NOMO-1 (cell line): Measurements from ENCODE around the gene JCAD.

Source experiments
- DNase-seq, 2 experiments: peaks; one replicate each; lab custom pipeline; 2025; ENCODE audit not compliant: unreplicated experiment in 2 of 2; lab: John Stamatoyannopoulos, UW

JCAD gene

DNA sequence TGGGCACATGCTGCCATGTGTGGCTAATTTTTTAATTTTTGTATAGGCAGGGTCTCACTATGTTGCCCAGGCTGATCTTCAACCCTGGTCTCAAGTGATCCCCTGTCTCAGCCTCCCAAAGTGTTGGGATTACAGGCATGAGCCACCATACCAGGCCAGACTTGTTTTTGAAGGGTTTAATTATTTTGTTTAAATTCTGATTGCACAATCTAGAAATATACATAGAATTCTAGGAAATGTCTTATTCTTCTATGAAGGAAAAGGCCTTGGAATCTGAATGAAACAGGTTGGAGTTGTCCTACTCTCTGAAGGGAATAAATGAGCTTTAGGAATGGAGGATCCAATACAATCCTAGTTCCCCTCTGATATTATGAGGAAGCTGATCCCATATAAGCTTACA, 15.5 kb upstream of the JCAD start:
- no peak for DNase-seq

DNA sequence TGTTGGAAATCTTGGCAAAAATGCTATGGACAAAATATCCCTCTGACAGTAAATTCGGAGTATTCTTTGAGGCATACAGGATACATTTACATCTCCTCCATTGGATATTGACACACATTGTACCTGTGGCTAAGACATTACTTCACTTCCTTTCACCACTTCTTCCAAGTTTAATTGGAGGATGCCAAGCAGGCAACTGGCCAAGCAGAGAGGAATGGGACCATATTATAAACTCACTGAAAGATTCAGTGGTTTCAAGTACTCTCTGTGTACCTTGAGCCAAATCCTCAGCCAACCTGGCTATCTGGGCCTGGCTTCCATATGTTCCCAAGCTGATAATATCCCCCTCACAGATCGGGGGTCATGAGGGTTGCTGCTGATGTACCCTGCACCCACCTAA, 14.7 kb upstream of the JCAD start:
- no peak for DNase-seq

- DNase-seq, result no peak
Measured at GRCh38 chr10:30073767-30074060, 14.3 kb upstream of the JCAD start.

GRCh38 chr10:30073045-30073766, 13.8 kb upstream of the JCAD start:
- DNase-seq, result no peak

DNA sequence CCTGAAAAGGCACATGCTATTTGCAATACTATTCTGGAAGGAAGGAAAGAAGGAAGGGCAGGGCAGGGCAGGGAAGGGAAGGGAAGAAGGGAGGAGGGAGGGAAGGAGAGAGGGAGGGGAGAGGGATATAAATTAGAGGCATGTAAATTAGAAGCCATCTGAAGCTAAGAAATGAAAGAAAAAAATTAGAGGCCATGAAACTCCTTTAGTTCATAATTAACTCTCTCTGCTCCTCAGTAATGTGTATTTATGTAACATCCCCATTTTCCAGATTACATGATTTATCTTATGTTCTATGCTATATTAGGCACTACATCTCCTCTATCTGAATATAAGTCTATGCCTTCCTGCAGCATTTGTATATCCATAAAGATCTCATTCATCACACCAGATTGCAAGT, 12.7 kb upstream of the JCAD start:
- DNase-seq, result no peak

- no peak for DNase-seq
Measured at GRCh38 chr10:30070001-30070685, 10.8 kb upstream of the JCAD start.

DNA sequence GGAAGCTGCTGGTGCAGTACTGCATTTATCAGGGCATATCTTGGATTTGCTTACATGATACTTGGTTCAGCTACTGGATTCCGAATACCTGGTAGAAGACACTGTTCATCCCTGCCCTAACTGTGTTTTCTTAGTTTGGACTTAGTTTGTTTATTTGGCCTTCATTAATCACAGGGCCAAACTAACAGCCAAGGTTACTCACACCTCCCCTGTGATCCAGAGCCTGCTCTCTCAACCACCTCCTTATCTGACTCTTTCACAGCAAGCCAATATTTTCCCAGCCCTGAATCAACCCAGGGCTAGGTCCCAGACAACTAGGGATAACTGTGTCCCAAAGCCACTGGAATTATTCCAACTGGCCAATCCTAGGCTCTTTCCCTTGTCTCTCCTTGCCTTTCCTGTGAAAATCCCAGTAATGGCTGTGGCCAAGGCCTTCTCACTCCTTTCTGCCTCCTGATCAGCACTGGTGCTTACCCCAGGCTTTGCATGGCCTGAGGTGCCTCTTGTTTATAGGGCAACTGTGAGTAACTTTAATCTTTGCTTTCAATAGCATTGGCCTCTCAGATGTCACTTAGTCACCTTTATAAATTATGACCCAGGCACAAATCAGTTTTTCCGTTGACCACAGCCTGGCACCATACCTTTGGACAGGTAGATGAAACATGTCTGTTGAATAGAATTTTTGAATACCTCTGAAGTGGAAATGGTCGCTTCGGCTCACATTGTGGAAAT, 9.3 kb upstream of the JCAD start:
- DNase-seq, result no peak

GRCh38 chr10:30063099-30063498, 3.7 kb upstream of the JCAD start:
- no peak for DNase-seq

DNA sequence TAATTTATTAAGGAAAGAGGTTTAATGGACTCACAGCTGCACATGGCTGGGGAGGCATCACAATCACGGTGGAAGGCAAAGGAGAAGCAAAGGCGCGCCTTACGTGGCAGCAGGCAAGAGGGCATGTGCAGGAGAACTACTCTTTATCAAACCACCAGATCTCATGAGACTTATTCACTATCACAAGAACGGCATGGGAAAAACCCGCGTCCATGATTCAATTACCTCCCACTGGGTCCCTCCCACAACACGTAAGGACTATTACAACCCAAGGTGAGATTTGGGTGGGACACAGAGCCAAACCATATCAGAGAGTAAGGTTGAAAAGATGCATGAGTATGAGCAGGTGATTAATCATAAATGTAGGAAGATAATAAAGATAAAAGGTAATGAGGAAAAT, 3.2 kb upstream of the JCAD start:
- no peak for DNase-seq

- DNase-seq, result no peak
Measured at GRCh38 chr10:30062090-30062489, 2.7 kb upstream of the JCAD start.

GRCh38 chr10:30058570-30059132, 735 bp downstream of the JCAD start:
- no peak for DNase-seq

- no peak for DNase-seq
Measured at GRCh38 chr10:30057894-30058556, 1.4 kb downstream of the JCAD start.

GRCh38 chr10:30057421-30057841, 2.0 kb downstream of the JCAD start:
- DNase-seq, result no peak

- DNase-seq, result no peak
Measured at GRCh38 chr10:30056767-30057355, 2.5 kb downstream of the JCAD start.

GRCh38 chr10:30056281-30056680, 3.1 kb downstream of the JCAD start:
- DNase-seq, result no peak

- no peak for DNase-seq
Measured at GRCh38 chr10:30055226-30055662, 4.1 kb downstream of the JCAD start.

GRCh38 chr10:30052062-30052461, 7.3 kb downstream of the JCAD start:
- DNase-seq, result no peak

GRCh38 chr10:30051220-30051619, 8.2 kb downstream of the JCAD start:
- no peak for DNase-seq

- no peak for DNase-seq
Measured at GRCh38 chr10:30050411-30050810, 9.0 kb downstream of the JCAD start.

DNA sequence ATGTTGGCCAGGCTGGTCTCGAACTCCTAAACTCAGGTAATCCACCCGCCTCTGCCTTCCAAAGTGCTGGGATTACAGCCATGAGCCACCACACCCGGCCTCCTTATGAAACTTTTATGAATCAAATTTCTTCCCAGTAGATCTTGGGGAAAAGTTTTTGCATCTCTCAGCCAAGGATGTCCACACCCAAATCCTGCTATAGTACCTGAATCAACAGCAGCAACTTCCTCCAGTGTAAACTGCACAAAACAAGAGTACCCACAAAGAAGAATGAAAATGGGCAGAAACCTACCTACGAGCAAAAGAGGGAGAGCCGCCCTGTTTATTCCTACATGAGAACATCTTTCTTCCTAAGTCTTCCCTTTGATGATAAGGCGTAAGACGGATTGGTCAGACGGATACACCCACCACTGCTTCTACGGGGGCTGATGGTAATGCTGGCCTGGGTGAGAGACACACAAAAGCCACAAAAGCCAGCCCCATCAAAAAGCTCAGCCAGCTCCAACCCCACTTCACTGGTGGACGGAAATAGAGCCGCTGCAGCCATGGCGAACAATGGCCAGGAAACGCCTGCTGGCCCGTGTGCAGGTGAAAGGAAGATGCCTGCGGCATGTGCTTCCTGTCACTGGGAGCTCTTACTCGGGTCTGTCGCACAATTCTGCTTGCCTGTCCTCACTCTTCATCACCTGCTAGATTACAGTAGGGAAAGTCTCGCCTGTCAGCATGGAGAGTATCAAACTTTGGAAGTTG, 10.4 kb downstream of the JCAD start:
- DNase-seq, result no peak
